H1 (cell line): ENCODE results near the gene GRIK4. TPM values are rescaled to one million over a fixed set of nuclear protein-coding genes. Genes with fewer than 3 reads are reported as not detected.

Source experiments
- CTCF ChIA-PET: fragments of 300-600 bp; sonication (Branson Sonifier 250); formaldehyde crosslinking; loops from one replicate; lab custom pipeline; 2021; ENCODE audit not compliant: partially characterized antibody; lab: Charles Lee
- POLR2A ChIA-PET: fragments of 300-600 bp; sonication (Branson Sonifier 250); formaldehyde crosslinking; loops from one replicate; lab custom pipeline; 2021; ENCODE audit warnings: inconsistent platforms; ENCODE audit not compliant: partially characterized antibody; lab: Charles Lee
- DNase-seq, 2 experiments: peaks; one replicate each; pipeline versions ENCODE4 v3.0.0 to v3.0.0-alpha.2; 2010 to 2022; ENCODE audit warnings: low spot score in 2 of 2, low read depth in 1 of 2, mixed read lengths in 1 of 2
- FAIRE-seq: peaks from 2 replicates; lab custom pipeline; 2011; peaks lifted over from hg19 to GRCh38; lab: Jason Lieb, UNC
- H2AFZ ChIP-seq: 2 replicates; pipeline ENCODE4 v1.8.1; 2012; ENCODE audit warnings: low read length, inconsistent platforms
- H2AK5ac ChIP-seq: 2 replicates; pipeline ENCODE4 v1.6.1; 2013; ENCODE audit warnings: low read depth, low read length
- H2BK120ac ChIP-seq: replicated peaks from 2 replicates; pipeline ENCODE3; 2013; ENCODE audit warnings: low read depth, low read length, inconsistent platforms
- H2BK12ac ChIP-seq: 2 replicates; pipeline ENCODE4 v1.6.1; 2013; ENCODE audit warnings: low read depth, low read length
- H2BK15ac ChIP-seq: 2 replicates; pipeline ENCODE4 v1.6.1; 2013; ENCODE audit warnings: low read length
- H2BK20ac ChIP-seq: 2 replicates; pipeline ENCODE4 v1.6.1; 2013; ENCODE audit warnings: low read length
- H2BK5ac ChIP-seq: 2 replicates; pipeline ENCODE4 v1.6.1; 2013; ENCODE audit warnings: low read depth, low read length
- H3K14ac ChIP-seq: 2 replicates; pipeline ENCODE4 v1.6.1; 2013; ENCODE audit warnings: inconsistent platforms; ENCODE audit not compliant: insufficient read length
- H3K18ac ChIP-seq: 2 replicates; pipeline ENCODE4 v1.6.1; 2013; ENCODE audit warnings: low read length; ENCODE audit errors: extremely low read depth
- H3K23ac ChIP-seq: 2 replicates; pipeline ENCODE4 v1.6.1; 2013; ENCODE audit warnings: inconsistent platforms; ENCODE audit not compliant: insufficient read length
- H3K23me2 ChIP-seq: 2 replicates; pipeline ENCODE4 v1.6.1; 2013; ENCODE audit warnings: low read depth, low read length
- H3K27ac ChIP-seq: 2 replicates; pipeline ENCODE4 v1.6.1; 2011; ENCODE audit warnings: low read depth, low read length, inconsistent platforms
- H3K27me3 ChIP-seq, 4 experiments: replicated peaks in 1 of 4; 1 replicate in 1 of 4; 2 replicates in 3 of 4; pipeline versions ENCODE4 v1.6.1 to v1.8.1; 2011 to 2013; ENCODE audit warnings: low read length in 3 of 4, mild to moderate bottlenecking in 3 of 4, inconsistent platforms in 2 of 4, mixed read lengths in 2 of 4, moderate library complexity in 1 of 4; ENCODE audit not compliant: control insufficient read depth in 3 of 4, insufficient read depth in 3 of 4; ENCODE audit errors: extremely low read depth in 1 of 4
- H3K36me3 ChIP-seq, 4 experiments: 2 replicates each; pipeline versions ENCODE4 v1.6.1 to v1.8.1; 2011 to 2013; ENCODE audit warnings: mild to moderate bottlenecking in 4 of 4, low read length in 3 of 4, moderate library complexity in 2 of 4, control low read depth in 1 of 4, inconsistent platforms in 1 of 4; ENCODE audit not compliant: insufficient read depth in 4 of 4, control insufficient read depth in 2 of 4
- H3K4ac ChIP-seq: replicated peaks from 2 replicates; pipeline ENCODE3; 2013; ENCODE audit warnings: low read length, low read depth, mixed read lengths, inconsistent platforms; ENCODE audit not compliant: insufficient read length
- H3K4me1 ChIP-seq, 4 experiments: replicated peaks in 1 of 4; 1 replicate in 1 of 4; 2 replicates in 3 of 4; pipeline versions ENCODE4 v1.6.1 to v1.8.1; 2011 to 2013; ENCODE audit warnings: low read length in 3 of 4, inconsistent platforms in 2 of 4, mixed read lengths in 1 of 4; ENCODE audit not compliant: insufficient read depth in 4 of 4, control insufficient read depth in 3 of 4
- H3K4me2 ChIP-seq, 2 experiments: 2 replicates each; pipeline versions ENCODE4 v1.6.1 to v1.8.1; 2011 to 2013; ENCODE audit warnings: low read depth in 2 of 2, low read length in 2 of 2, control low read depth in 1 of 2, inconsistent platforms in 1 of 2, mild to moderate bottlenecking in 1 of 2; ENCODE audit not compliant: insufficient read depth in 1 of 2
- H3K4me3 ChIP-seq, 4 experiments: fragments of 200-600, 300-600 bp in 1 of 4; sonication (generic), shearing (Covaris generic), sonication (Bioruptor Twin) in 1 of 4; 2 replicates each; pipeline versions ENCODE4 v1.5.1 to v1.8.1; 2011 to 2016; ENCODE audit warnings: low read length in 4 of 4, low read depth in 3 of 4, control low read depth in 2 of 4, inconsistent platforms in 2 of 4, mild to moderate bottlenecking in 2 of 4, mixed read lengths in 1 of 4, moderate library complexity in 1 of 4; ENCODE audit not compliant: insufficient read depth in 2 of 4; ENCODE audit errors: extremely low read depth in 1 of 4
- H3K56ac ChIP-seq: replicated peaks from 2 replicates; pipeline ENCODE3; 2013; ENCODE audit warnings: low read depth, mild to moderate bottlenecking, mixed read lengths, low read length, inconsistent platforms; ENCODE audit not compliant: insufficient read length
- H3K79me1 ChIP-seq: 2 replicates; pipeline ENCODE4 v1.6.1; 2013; ENCODE audit warnings: low read depth, low read length, control low read depth
- H3K79me2 ChIP-seq, 2 experiments: 2 replicates each; pipeline versions ENCODE4 v1.6.1 to v1.8.1; 2012 to 2013; ENCODE audit warnings: low read length in 2 of 2, mild to moderate bottlenecking in 2 of 2, inconsistent platforms in 1 of 2; ENCODE audit not compliant: insufficient read depth in 2 of 2, control insufficient read depth in 1 of 2
- H3K9ac ChIP-seq, 4 experiments: replicated peaks in 1 of 4; 1 replicate in 1 of 4; 2 replicates in 3 of 4; pipeline versions ENCODE4 v1.6.1 to v1.8.1; 2011 to 2013; ENCODE audit warnings: low read depth in 3 of 4, low read length in 3 of 4, control low read depth in 2 of 4, mild to moderate bottlenecking in 2 of 4, moderate library complexity in 2 of 4, inconsistent platforms in 1 of 4; ENCODE audit errors: extremely low read depth in 1 of 4
- H3K9me3 ChIP-seq, 2 experiments: 2 replicates each; pipeline versions ENCODE4 v1.6.1 to v1.8.1; 2012 to 2013; ENCODE audit warnings: mild to moderate bottlenecking in 2 of 2, moderate library complexity in 2 of 2, control low read depth in 1 of 2, inconsistent platforms in 1 of 2, low read depth in 1 of 2, low read length in 1 of 2, mixed read lengths in 1 of 2; ENCODE audit not compliant: insufficient read depth in 2 of 2
- H4K20me1 ChIP-seq, 2 experiments: replicated peaks in 1 of 2; 2 replicates each; pipeline versions ENCODE3 to v1.8.1; 2011 to 2013; ENCODE audit warnings: inconsistent platforms in 2 of 2, low read length in 2 of 2, mild to moderate bottlenecking in 1 of 2; ENCODE audit not compliant: insufficient read depth in 2 of 2, control insufficient read depth in 1 of 2
- H4K5ac ChIP-seq: 2 replicates; pipeline ENCODE4 v1.6.1; 2013; ENCODE audit warnings: low read length, low read depth, mixed read lengths, inconsistent platforms; ENCODE audit not compliant: insufficient read length
- H4K8ac ChIP-seq: 2 replicates; pipeline ENCODE4 v1.8.0; 2013; ENCODE audit warnings: mild to moderate bottlenecking, moderate library complexity, low read length, inconsistent platforms; ENCODE audit not compliant: insufficient read depth; ENCODE audit errors: extremely low read depth
- H4K91ac ChIP-seq: replicated peaks from 2 replicates; pipeline ENCODE3; 2013; ENCODE audit warnings: low read length, mixed read lengths, inconsistent platforms; ENCODE audit not compliant: insufficient read length
- ASH2L ChIP-seq: fragments of 200-600, 300-600 bp; sonication (generic); IDR thresholded peaks from one replicate; pipeline ENCODE4 v1.7.1; 2017; ENCODE audit warnings: low read length
- BRCA1 ChIP-seq: IDR thresholded peaks from 2 replicates; pipeline ENCODE4 v1.6.1; 2012; ENCODE audit warnings: low read depth, low read length, improper control_type of control experiment
- CHD1 ChIP-seq: IDR thresholded peaks from 2 replicates; pipeline ENCODE4 v1.6.1; 2012; ENCODE audit warnings: low read depth, low read length, improper control_type of control experiment
- CTCF ChIP-seq, 3 experiments: IDR thresholded peaks; 1 replicate in 2 of 3; 2 replicates in 1 of 3; pipeline versions ENCODE4 v1.5.1 to v1.6.1; 2011; ENCODE audit warnings: low read length in 3 of 3, mild to moderate bottlenecking in 3 of 3, inconsistent platforms in 2 of 3, low read depth in 1 of 3, moderate library complexity in 1 of 3; ENCODE audit not compliant: insufficient read depth in 1 of 3; ENCODE audit errors: control extremely low read depth in 1 of 3
- JUND ChIP-seq: IDR thresholded peaks from 2 replicates; pipeline ENCODE4 v1.6.1; 2011; ENCODE audit warnings: mild to moderate bottlenecking, improper control_type of control experiment, low read length
- KDM5A ChIP-seq: fragments of 200-600 bp; IDR thresholded peaks from 2 replicates; pipeline ENCODE4 v1.7.1; 2012; ENCODE audit warnings: mild to moderate bottlenecking, low read length, inconsistent platforms, mixed read lengths
- NRF1 ChIP-seq: IDR thresholded peaks from 2 replicates; pipeline ENCODE4 v1.6.1; 2011; ENCODE audit warnings: mild to moderate bottlenecking, low read depth, low read length, improper control_type of control experiment
- RAD21 ChIP-seq, 2 experiments: IDR thresholded peaks in 1 of 2; conservative IDR thresholded peaks in 1 of 2; 2 replicates each; pipeline ENCODE4 v1.6.1; 2011; ENCODE audit warnings: low read depth in 2 of 2, low read length in 2 of 2, improper control_type of control experiment in 1 of 2, inconsistent platforms in 1 of 2, mild to moderate bottlenecking in 1 of 2, moderate library complexity in 1 of 2
- RFX5 ChIP-seq: IDR thresholded peaks from 2 replicates; pipeline ENCODE4 v1.6.1; 2011; ENCODE audit warnings: low read depth, low read length, improper control_type of control experiment, borderline replicate concordance
- SP4 ChIP-seq: IDR thresholded peaks from 2 replicates; pipeline ENCODE4 v1.6.1; 2012; ENCODE audit warnings: low read length, inconsistent platforms
- TCF12 ChIP-seq: IDR thresholded peaks from 2 replicates; pipeline ENCODE4 v1.6.1; 2011; ENCODE audit warnings: low read depth, mild to moderate bottlenecking, low read length
- WGBS, 2 experiments: shearing (Covaris generic) in 1 of 2; methylation state at CpG; one replicate each; pipeline versions ENCODE4 v1.1.6 to v1.1.7; 2013 to 2015; ENCODE audit warnings: low lambda C conversion rate in 2 of 2, mixed read lengths in 2 of 2, inconsistent platforms in 1 of 2, low coverage in 1 of 2, missing lambda C conversion rate in 1 of 2; ENCODE audit not compliant: insufficient replicate concordance in 2 of 2, insufficient coverage in 1 of 2, insufficient read length in 1 of 2; ENCODE audit errors: extremely low coverage in 1 of 2, missing lambda C conversion rate in 1 of 2; 5-methylcytosine and 5-hydroxymethylcytosine counted together
- polyA plus RNA-seq, 7 experiments: library from polyadenylated mRNA; depleted of rRNA in 3 of 7; stranded (reverse) in 5 of 7; unstranded in 2 of 7; fragments of >200 nt in 5 of 7; fragments of 200-250 nt in 2 of 7; gene quantifications; 1 replicate in 5 of 7; 2 replicates in 1 of 7; 4 replicates in 1 of 7; pipeline versions ENCODE4 v1.2.1 to v1.2.3, GENCODE V29; 2011 to 2013; ENCODE audit warnings: missing spikeins in 2 of 7, mixed read lengths in 2 of 7
- total RNA-seq: library from RNA; stranded (reverse); fragmentation: NEBNext Ultra II Directional; extraction: Animal tissue kit (Norgen Biotek cat#: 25700); gene quantifications from 2 replicates; pipeline ENCODE4 v1.2.1, GENCODE V29; 2021

GRIK4 gene
- total and polyA plus RNA-seq, 2 of the 8 experiments (the other 6 are each of a cell fraction or from before 2014, with no cell fraction given) = 1.2 to 2.9 TPM

GRCh38 chr11:120925944-120926343 is 414.4 kb downstream of the GRIK4 start:
- no peaks in the 10 kb centered on the region for H3K27me3 ChIP-seq
- no peak overlapping the region for H2BK20ac ChIP-seq
- TF ChIP-seq TCF12 (no peak), CTCF (IDR thresholded peaks at IDR 0.05; ENCODE audit: control extremely low read depth in 1 of 3, insufficient read depth in 1 of 3, low read depth in 1 of 3, low read length in 3 of 3) (no peak), ASH2L (no peak), NRF1 (no peak), CHD1 (no peak), SP4 (no peak), RAD21 (IDR thresholded peaks at IDR 0.05 in 1 of 2, conservative IDR thresholded peaks at IDR 0.05 in 1 of 2; ENCODE audit: low read depth in 2 of 2, low read length in 2 of 2) (no peak), RFX5 (no peak), KDM5A (no peak), BRCA1 (no peak), JUND (no peak)
- CTCF ChIA-PET = interaction anchor here (0.6 to 12.8 kb wide), 8 partner anchors 9 to 413 kb away, joined by 3 to 158 read pairs (median 4); no protein-coding TSS in a partner anchor
- H3K9ac ChIP-seq = no peak overlapping the region
- H3K79me1 ChIP-seq = no peaks in the 10 kb centered on the region
- H4K91ac ChIP-seq = no peak overlapping the region
- no peak overlapping the region for H3K4ac ChIP-seq
- no peak overlapping the region for H3K56ac ChIP-seq
- no peak overlapping the region for H4K8ac ChIP-seq
- POLR2A ChIA-PET = no interaction called here
- no peak overlapping the region for H4K5ac ChIP-seq
- no peak overlapping the region for H2BK12ac ChIP-seq
- WGBS, 2 experiments = 93% methylated on average over 1 of the region's 2 CpGs; no CpG with 5 or more reads in 1 of the 2 experiments
- no peak overlapping the region for H3K18ac ChIP-seq
- H2AFZ ChIP-seq = no peak overlapping the region
- no peaks in the 10 kb centered on the region for H3K79me2 ChIP-seq
- no peaks in the 10 kb centered on the region for H3K9me3 ChIP-seq
- H3K27ac ChIP-seq = no peak overlapping the region
- no peak overlapping the region for H3K23ac ChIP-seq
- H3K36me3 ChIP-seq = no peaks in the 10 kb centered on the region
- H3K23me2 ChIP-seq = no peaks in the 10 kb centered on the region
- no peak overlapping the region for H3K14ac ChIP-seq
- FAIRE-seq (no peak), DNase-seq (no peak)
- H3K4me1 ChIP-seq = peaks cover 0 to 2% (median 0%) of the 10 kb centered on the region in 4 experiments; a peak in 1 of 7 replicates
- H3K4me2 ChIP-seq = no peak overlapping the region
- no peak overlapping the region for H2BK15ac ChIP-seq
- H2AK5ac ChIP-seq = no peak overlapping the region
- no peak overlapping the region for H2BK120ac ChIP-seq
- H3K4me3 ChIP-seq = no peak overlapping the region
- no peak overlapping the region for H2BK5ac ChIP-seq
- H4K20me1 ChIP-seq = no peaks in the 10 kb centered on the region
